ENCODE measurements around the gene USP5.
A peak's percentile ranks its signal among the peaks of the same experiment; 100 is the strongest.

USP5 gene

GRCh38 chr12:6825398-6826124, 26.4 kb upstream of the USP5 start:
- CTCF ChIA-PET = interaction anchor here (0.5 to 2.7 kb wide), 7 partner anchors 9 to 291 kb away, joined by 3 to 20 read pairs (median 3); partner anchors contain the start of genes GAPDH, MLF2 and PTMS
- H3K27ac ChIP-seq = no peak overlapping the region
- peak; percentile 64 for DNase-seq (ENCODE audit: low spot score)
- POLR2A ChIA-PET (ENCODE audit: low non-redundant PET) = no interaction called here
- peak; percentile 64 for TF ChIP-seq CTCF (conservative IDR thresholded peaks at IDR 0.05; ENCODE audit: low read depth)

- peak overlapping the region; percentile 78; the same call in 1 of the 2 replicates for H3K27ac ChIP-seq
- POLR2A ChIA-PET (ENCODE audit: low non-redundant PET) = no interaction called here
- no peak for DNase-seq (ENCODE audit: low spot score)
- TF ChIP-seq CTCF (conservative IDR thresholded peaks at IDR 0.05; ENCODE audit: low read depth) = no peak
- CTCF ChIA-PET = interaction anchor here (2.7 kb wide), 1 partner anchor 73 kb away, joined by 20 read pairs; the partner anchor contains the start of gene MLF2
These were observed 25.7 kb upstream of the USP5 start for GRCh38 chr12:6826125-6826733.

- DNase-seq (ENCODE audit: low spot score) = no peak
- TF ChIP-seq CTCF (conservative IDR thresholded peaks at IDR 0.05; ENCODE audit: low read depth) = no peak
- POLR2A ChIA-PET (ENCODE audit: low non-redundant PET) = no interaction called here
- peak overlapping the region; percentile 78 for H3K27ac ChIP-seq
- CTCF ChIA-PET = no interaction called here
These were observed 25.1 kb upstream of the USP5 start for GRCh38 chr12:6826734-6827436.

- POLR2A ChIA-PET (ENCODE audit: low non-redundant PET) = interaction anchor here (0.6 kb wide), 1 partner anchor 25 kb away, joined by 3 read pairs; no protein-coding TSS in a partner anchor
- CTCF ChIA-PET = interaction anchor here (1.0 kb wide), 1 partner anchor 73 kb away, joined by 3 read pairs; no protein-coding TSS in a partner anchor
- TF ChIP-seq CTCF (conservative IDR thresholded peaks at IDR 0.05; ENCODE audit: low read depth) = no peak
- peak; percentile 75 for DNase-seq (ENCODE audit: low spot score)
- peak overlapping the region; percentile 78 for H3K27ac ChIP-seq
These were observed 24.5 kb upstream of the USP5 start for GRCh38 chr12:6827437-6827911.

GRCh38 chr12:6827982-6828780, 23.8 kb upstream of the USP5 start, which contains the start of gene P3H3:
P3H3 (plus strand) TSS chr12:6828407; CDS start chr12:6828441, 34 bp downstream.
- no peak for DNase-seq (ENCODE audit: low spot score)

More at GRCh38 chr12:6827982-6828780, 23.8 kb upstream of the USP5 start, which contains the start of gene P3H3:
- ChIA-PET CTCF (interaction anchor here (0.6 to 1.2 kb wide), 4 partner anchors 12 to 74 kb away, joined by 3 read pairs; no protein-coding TSS in a partner anchor), POLR2A (ENCODE audit: low non-redundant PET) (interaction anchor here (0.6 kb wide), 1 partner anchor 25 kb away, joined by 3 read pairs; no protein-coding TSS in a partner anchor)
- 0 out of 2 replicates have a peak, but pooled peaks have one; percentile 7 for TF ChIP-seq CTCF (conservative IDR thresholded peaks at IDR 0.05; ENCODE audit: low read depth)
- H3K27ac ChIP-seq = peak within 1 kb of the TSS; percentile 78
